Smooth muscle cell (in vitro differentiated cells): Measurements from ENCODE around the gene SZT2. TPM values are rescaled to one million over a fixed set of nuclear protein-coding genes. Genes with fewer than 3 reads are reported as not detected.

Source experiments
- DNase-seq: peaks from one replicate; lab custom pipeline; 2025; ENCODE audit not compliant: unreplicated experiment; lab: John Stamatoyannopoulos, UW
- H2AFZ ChIP-seq: fragments of 200-600 bp; sonication (generic); 2 replicates; pipeline ENCODE4 v1.6.0; 2016; ENCODE audit warnings: antibody characterized with exemption, low read depth, mild to moderate bottlenecking
- H3F3A ChIP-seq: fragments of 200-600 bp; sonication (generic); 2 replicates; pipeline ENCODE4 v1.6.0; 2017; ENCODE audit warnings: antibody characterized with exemption, low read depth
- H3K27ac ChIP-seq: fragments of 200-600 bp; sonication (generic); 2 replicates; pipeline ENCODE4 v1.5.1; 2016; ENCODE audit warnings: low read depth, mild to moderate bottlenecking
- H3K27me3 ChIP-seq: fragments of 200-600 bp; sonication (generic); 2 replicates; pipeline ENCODE4 v1.6.1; 2016; ENCODE audit warnings: low read depth, mild to moderate bottlenecking
- H3K36me3 ChIP-seq: fragments of 200-600 bp; sonication (generic); 2 replicates; pipeline ENCODE4 v1.5.1; 2016; ENCODE audit warnings: low read depth
- H3K4me1 ChIP-seq: fragments of 200-600 bp; sonication (generic); 2 replicates; pipeline ENCODE4 v1.5.1; 2016; ENCODE audit warnings: low read depth
- H3K4me2 ChIP-seq: fragments of 200-600 bp; sonication (generic); 2 replicates; pipeline ENCODE4 v1.6.0; 2016; ENCODE audit warnings: mild to moderate bottlenecking
- H3K4me3 ChIP-seq: fragments of 200-600 bp; sonication (generic); 2 replicates; pipeline ENCODE4 v1.5.1; 2016; ENCODE audit warnings: mild to moderate bottlenecking
- H3K79me2 ChIP-seq: fragments of 200-600 bp; sonication (generic); 2 replicates; pipeline ENCODE4 v1.6.0; 2016; ENCODE audit warnings: low read depth, mild to moderate bottlenecking
- H3K9ac ChIP-seq: fragments of 200-600 bp; sonication (generic); 2 replicates; pipeline ENCODE4 v1.6.0; 2016; ENCODE audit warnings: low read depth
- H3K9me3 ChIP-seq: fragments of 200-600 bp; sonication (generic); replicated peaks from 2 replicates; pipeline ENCODE4 v1.5.1; 2016; ENCODE audit warnings: low read depth
- H4K20me1 ChIP-seq: fragments of 200-600 bp; sonication (generic); 2 replicates; pipeline ENCODE4 v1.6.0; 2016; ENCODE audit warnings: low read depth
- WGBS: methylation state at CpG from one replicate; pipeline ENCODE4 v1.1.7; 2016; ENCODE audit warnings: low lambda C conversion rate; 5-methylcytosine and 5-hydroxymethylcytosine counted together
- polyA plus RNA-seq: library from polyadenylated mRNA; unstranded; fragments of >200 nt; fragmentation: Nextera tagmentation; extraction: Ambion mirVana; gene quantifications from 2 replicates; pipeline ENCODE4 v1.2.1, GENCODE V29; 2016
- total RNA-seq: library from RNA; depleted of rRNA; stranded (reverse); fragments of >200 nt; gene quantifications from 2 replicates; pipeline ENCODE4 v1.2.3, GENCODE V29; 2014
- TF ChIP-seq, protein P1 (sequence below): fragments of 200-600 bp; sonication (generic); IDR thresholded peaks from 2 replicates; pipeline ENCODE4 v1.5.1; 2017; ENCODE audit warnings: borderline replicate concordance, mild to moderate bottlenecking, antibody characterized with exemption; ENCODE audit not compliant: insufficient read depth, poor library complexity, severe bottlenecking

The SZT2 gene
- total and polyA plus RNA-seq, 2 experiments from 2014 or later: 9.0 to 20.8 TPM

DNA sequence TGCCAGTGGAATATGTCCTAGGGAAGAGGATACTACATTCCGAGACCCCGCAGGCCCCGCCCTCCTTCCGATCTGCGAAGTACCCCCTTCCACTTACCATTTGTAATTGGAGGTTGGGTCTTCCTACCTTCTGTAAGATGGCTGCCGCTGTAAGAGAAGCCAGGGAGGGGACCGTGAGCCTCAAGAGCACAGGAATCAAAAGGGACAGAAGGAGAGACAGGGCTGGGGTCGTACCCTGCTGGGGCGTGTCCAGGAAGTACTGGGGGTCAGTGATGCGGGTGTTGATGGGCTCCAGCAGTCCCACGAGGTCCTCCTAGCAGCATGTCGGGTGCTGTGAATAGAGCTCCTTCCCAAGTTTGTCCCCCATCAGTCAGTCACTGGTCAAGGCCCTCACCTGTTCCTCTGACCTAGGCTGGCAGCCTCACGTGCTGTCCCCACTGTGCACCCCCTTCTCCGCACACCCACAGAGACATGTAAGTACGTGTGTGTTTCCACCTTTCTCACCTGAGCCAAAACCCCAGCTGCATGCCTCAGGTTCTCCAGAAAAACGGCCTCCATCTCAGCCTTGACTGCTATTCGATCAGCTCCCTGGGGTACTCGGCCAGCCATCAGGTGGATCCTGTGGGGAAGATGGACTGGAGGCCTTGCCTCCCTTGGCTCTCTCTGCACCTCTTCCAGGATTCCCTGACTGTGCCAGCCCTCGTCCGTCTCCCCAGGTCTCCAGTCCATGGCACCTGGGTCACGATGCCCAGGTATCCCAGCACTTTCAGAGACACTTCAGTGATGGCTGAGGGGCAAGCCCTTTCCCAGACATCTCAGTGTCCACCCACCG, 62.2 kb downstream of the SZT2 start:
- H3K36me3 ChIP-seq: no peaks in the 10 kb centered on the region
- H3K4me3 ChIP-seq: no peak overlapping the region

DNA sequence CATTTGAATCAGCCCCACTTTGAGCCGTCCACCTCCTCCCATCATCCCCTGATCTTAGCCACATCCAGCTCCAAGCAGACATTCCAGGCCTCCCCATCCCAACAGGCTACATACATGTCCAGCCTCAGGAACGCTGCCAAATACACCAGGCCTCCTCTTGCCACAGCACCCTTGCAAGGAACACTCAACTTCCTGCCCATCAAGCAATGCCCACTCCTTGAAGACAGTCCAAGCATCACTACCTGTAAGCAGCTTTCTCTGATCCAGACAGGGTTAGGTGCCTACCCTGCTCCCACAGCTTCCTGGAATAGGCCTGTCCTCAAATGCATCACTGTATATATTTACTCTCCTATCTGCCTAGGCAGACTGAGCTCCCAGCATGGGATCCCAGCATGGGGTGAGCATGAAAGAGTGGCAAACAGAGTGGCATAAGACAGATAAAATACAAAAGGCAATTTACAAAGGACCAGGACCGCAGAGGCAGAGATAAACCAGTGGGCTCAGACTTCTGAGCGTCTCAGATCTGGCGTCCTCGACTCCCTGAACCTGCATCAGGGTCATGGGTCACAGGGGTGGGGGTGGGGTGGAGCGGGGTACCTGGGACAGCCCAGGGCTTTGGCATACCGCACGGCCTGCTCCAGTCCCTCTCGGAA, 63.2 kb downstream of the SZT2 start:
- Histone ChIP-seq H3K27me3 (no peaks in the 10 kb centered on the region), H2AFZ (no peak overlapping the region), H3K4me2 (peak overlapping the region; percentile 92), H3K36me3 (no peaks in the 10 kb centered on the region), H4K20me1 (no peaks in the 10 kb centered on the region), H3K9me3 (no peaks in the 10 kb centered on the region), H3K4me3 (peak overlapping the region; percentile 53), H3K9ac (peak overlapping the region; percentile 57), H3K27ac (peak overlapping the region; percentile 78), H3K79me2 (no peaks in the 10 kb centered on the region), H3F3A (no peaks in the 10 kb centered on the region), H3K4me1 (peaks cover 9% of the 10 kb centered on the region)
- WGBS: 37% methylated on average over 7 of the region's 10 CpGs
- no peak for DNase-seq
- TF ChIP-seq, protein P1, sequence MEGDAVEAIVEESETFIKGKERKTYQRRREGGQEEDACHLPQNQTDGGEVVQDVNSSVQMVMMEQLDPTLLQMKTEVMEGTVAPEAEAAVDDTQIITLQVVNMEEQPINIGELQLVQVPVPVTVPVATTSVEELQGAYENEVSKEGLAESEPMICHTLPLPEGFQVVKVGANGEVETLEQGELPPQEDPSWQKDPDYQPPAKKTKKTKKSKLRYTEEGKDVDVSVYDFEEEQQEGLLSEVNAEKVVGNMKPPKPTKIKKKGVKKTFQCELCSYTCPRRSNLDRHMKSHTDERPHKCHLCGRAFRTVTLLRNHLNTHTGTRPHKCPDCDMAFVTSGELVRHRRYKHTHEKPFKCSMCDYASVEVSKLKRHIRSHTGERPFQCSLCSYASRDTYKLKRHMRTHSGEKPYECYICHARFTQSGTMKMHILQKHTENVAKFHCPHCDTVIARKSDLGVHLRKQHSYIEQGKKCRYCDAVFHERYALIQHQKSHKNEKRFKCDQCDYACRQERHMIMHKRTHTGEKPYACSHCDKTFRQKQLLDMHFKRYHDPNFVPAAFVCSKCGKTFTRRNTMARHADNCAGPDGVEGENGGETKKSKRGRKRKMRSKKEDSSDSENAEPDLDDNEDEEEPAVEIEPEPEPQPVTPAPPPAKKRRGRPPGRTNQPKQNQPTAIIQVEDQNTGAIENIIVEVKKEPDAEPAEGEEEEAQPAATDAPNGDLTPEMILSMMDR: no peak

More for the DNA sequence above, 62.2 kb downstream of the SZT2 start:
- TF ChIP-seq, protein P1: no peak
- Histone ChIP-seq H3K4me2 (no peak overlapping the region), H3K9me3 (no peaks in the 10 kb centered on the region), H3K79me2 (no peaks in the 10 kb centered on the region), H3K4me1 (peaks cover 9% of the 10 kb centered on the region), H4K20me1 (no peaks in the 10 kb centered on the region), H3K27ac (no peak overlapping the region), H3K9ac (no peak overlapping the region), H3F3A (no peaks in the 10 kb centered on the region), H2AFZ (no peak overlapping the region), H3K27me3 (no peaks in the 10 kb centered on the region)
- no peak for DNase-seq
- WGBS: 96% methylated on average over 22 of the region's 22 CpGs

DNA sequence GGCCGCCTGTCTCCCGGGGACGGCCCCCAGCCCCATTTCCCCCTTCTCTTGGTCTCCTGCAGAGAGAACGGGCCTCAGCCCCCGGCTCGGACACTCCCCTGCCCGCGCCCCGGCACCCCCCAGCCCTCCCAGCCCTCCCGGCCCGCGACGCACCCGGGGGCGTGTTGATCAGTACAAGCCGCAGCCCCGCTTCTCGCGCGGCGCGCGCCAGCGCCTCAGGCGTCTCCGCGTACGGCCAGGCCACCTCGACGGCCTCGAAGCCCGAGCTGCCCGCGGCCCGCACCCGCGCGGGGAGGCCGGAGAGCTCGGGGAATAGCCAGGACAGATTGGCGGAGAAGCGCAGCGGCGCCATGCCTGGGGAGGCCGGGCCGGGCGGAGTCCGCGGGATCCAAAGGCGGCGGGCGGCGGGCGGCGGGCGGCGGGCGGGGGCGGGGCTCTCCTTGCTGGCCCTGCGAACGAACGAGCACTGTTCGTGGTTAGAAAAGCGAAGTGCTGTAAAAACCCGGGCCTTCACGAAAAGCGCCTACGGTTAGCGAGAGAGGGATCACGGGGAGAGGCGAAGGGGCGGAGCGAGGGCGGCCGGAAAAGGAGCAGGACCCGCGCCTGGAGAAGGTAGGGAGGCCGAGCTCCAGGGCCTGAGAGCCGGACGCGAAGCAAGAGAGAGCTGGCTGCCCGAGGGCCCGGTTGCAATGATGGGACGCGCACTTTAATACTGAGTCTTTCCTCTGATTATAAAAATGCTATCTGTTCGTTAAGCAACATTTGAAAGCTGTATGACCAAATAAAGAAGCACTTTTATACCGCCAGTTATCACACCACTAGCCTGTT, 64.0 kb downstream of the SZT2 start, which contains the start of gene HYI:
HYI (minus strand) TSS at position 490 of the 828 bp plus-strand sequence; CDS start at position 352, 138 bp downstream.
- no peaks in the 10 kb centered on the region for H3K9me3 ChIP-seq
- peak within 1 kb of the TSS; percentile 57 for H3K9ac ChIP-seq
- no peaks in the 10 kb centered on the region for H3F3A ChIP-seq
- H3K4me3 ChIP-seq: peak within 1 kb of the TSS; percentile 53
- H4K20me1 ChIP-seq: no peaks in the 10 kb centered on the region
- peak within 1 kb of the TSS; percentile 78 for H3K27ac ChIP-seq
- peak within 1 kb of the TSS; percentile 92 for H3K4me2 ChIP-seq
- peaks cover 9% of the 10 kb centered on the region for H3K4me1 ChIP-seq
- H3K79me2 ChIP-seq: no peaks in the 10 kb centered on the region
- TF ChIP-seq, protein P1: no peak
- DNase-seq: peak; percentile 65
- H2AFZ ChIP-seq: no peak within 1 kb of the TSS
- no peaks in the 10 kb centered on the region for H3K27me3 ChIP-seq
- WGBS: 2% methylated on average over 63 of the region's 87 CpGs
- no peaks in the 10 kb centered on the region for H3K36me3 ChIP-seq
